H1 (cell line): Measurements from ENCODE around the gene KCNK4.

ENCODE experiments used
- CHD2 ChIP-seq: IDR thresholded peaks from 2 replicates; pipeline ENCODE4 v1.6.1; 2012; ENCODE audit warnings: low read length, improper control_type of control experiment
- EZH2 ChIP-seq: fragments of 200-600 bp; sonication (generic); IDR thresholded peaks from 2 replicates; pipeline ENCODE4 v1.7.1; 2012; ENCODE audit warnings: low read depth, mild to moderate bottlenecking, moderate library complexity, low read length, inconsistent platforms; ENCODE audit not compliant: severe bottlenecking

- no peak for TF ChIP-seq CHD2
- no peak for TF ChIP-seq EZH2
Measured at GRCh38 chr11:64321026-64321425, 29.9 kb downstream of the KCNK4 start.
